KOPT-K1 (cell line): ENCODE data around the gene CDK18.

ENCODE experiments used
- H3K27ac ChIP-seq: fragments of 200-600 bp; sonication (generic); 2 replicates; pipeline ENCODE4 v1.5.1; 2016; ENCODE audit warnings: antibody characterized with exemption, mild to moderate bottlenecking, low read depth, low read length; ENCODE audit not compliant: poor library complexity, severe bottlenecking
- H3K36me3 ChIP-seq: fragments of 200-600 bp; sonication (generic); 2 replicates; pipeline ENCODE4 v1.5.1; 2017; ENCODE audit warnings: antibody characterized with exemption, mild to moderate bottlenecking, low read length, moderate library complexity; ENCODE audit not compliant: insufficient read depth
- H3K9me3 ChIP-seq: fragments of 200-600 bp; sonication (generic); 2 replicates; pipeline ENCODE4 v1.5.1; 2017; ENCODE audit warnings: antibody characterized with exemption, low read length, mild to moderate bottlenecking; ENCODE audit not compliant: insufficient read depth, poor library complexity, severe bottlenecking

Gene CDK18

GRCh38 chr1:205532026-205532898 lies 27.8 kb downstream of the CDK18 start:
- Histone ChIP-seq H3K27ac (no peak overlapping the region), H3K36me3 (no peaks in the 10 kb centered on the region), H3K9me3 (no peaks in the 10 kb centered on the region)

GRCh38 chr1:205532996-205533735 lies 28.7 kb downstream of the CDK18 start:
- no peaks in the 10 kb centered on the region for H3K9me3 ChIP-seq
- no peaks in the 10 kb centered on the region for H3K36me3 ChIP-seq
- H3K27ac ChIP-seq, result no peak overlapping the region

- no peaks in the 10 kb centered on the region for H3K36me3 ChIP-seq
- no peaks in the 10 kb centered on the region for H3K9me3 ChIP-seq
- no peak overlapping the region for H3K27ac ChIP-seq
Observed at GRCh38 chr1:205533748-205534443, 29.4 kb downstream of the CDK18 start.

- Histone ChIP-seq H3K9me3 (no peaks in the 10 kb centered on the region), H3K27ac (no peak overlapping the region), H3K36me3 (no peaks in the 10 kb centered on the region)
Observed at GRCh38 chr1:205534444-205534985, 30.0 kb downstream of the CDK18 start.

GRCh38 chr1:205535096-205535495 lies 30.6 kb downstream of the CDK18 start:
- H3K27ac ChIP-seq, result no peak overlapping the region
- H3K9me3 ChIP-seq, result no peaks in the 10 kb centered on the region
- no peaks in the 10 kb centered on the region for H3K36me3 ChIP-seq

GRCh38 chr1:205535866-205536758 lies 31.6 kb downstream of the CDK18 start:
- Histone ChIP-seq H3K36me3 (no peaks in the 10 kb centered on the region), H3K27ac (no peak overlapping the region), H3K9me3 (peaks cover 1% of the 10 kb centered on the region)

- Histone ChIP-seq H3K27ac (no peak overlapping the region), H3K36me3 (no peaks in the 10 kb centered on the region), H3K9me3 (peaks cover 8% of the 10 kb centered on the region)
Observed at GRCh38 chr1:205536759-205537361, 32.4 kb downstream of the CDK18 start.

- Histone ChIP-seq H3K36me3 (no peaks in the 10 kb centered on the region), H3K9me3 (peaks cover 8% of the 10 kb centered on the region), H3K27ac (no peak overlapping the region)
Observed at GRCh38 chr1:205537386-205538018, 33.0 kb downstream of the CDK18 start.

- no peak overlapping the region for H3K27ac ChIP-seq
- H3K9me3 ChIP-seq, result peaks cover 8% of the 10 kb centered on the region
Observed at GRCh38 chr1:205538235-205538840, 33.9 kb downstream of the CDK18 start.

GRCh38 chr1:205541161-205541886 lies 36.9 kb downstream of the CDK18 start:
- Histone ChIP-seq H3K9me3 (peaks cover 8% of the 10 kb centered on the region), H3K27ac (no peak overlapping the region), H3K36me3 (no peaks in the 10 kb centered on the region)

More at GRCh38 chr1:205538235-205538840, 33.9 kb downstream of the CDK18 start:
- H3K36me3 ChIP-seq, result no peaks in the 10 kb centered on the region

GRCh38 chr1:205542367-205542766 lies 37.9 kb downstream of the CDK18 start:
- Histone ChIP-seq H3K36me3 (no peaks in the 10 kb centered on the region), H3K27ac (no peak overlapping the region), H3K9me3 (peaks cover 8% of the 10 kb centered on the region)

GRCh38 chr1:205543351-205544301 lies 39.2 kb downstream of the CDK18 start:
- peaks cover 8% of the 10 kb centered on the region for H3K9me3 ChIP-seq
- H3K27ac ChIP-seq, result no peak overlapping the region
- H3K36me3 ChIP-seq, result no peaks in the 10 kb centered on the region
